Stimulated activated CD8-positive, alpha-beta memory T cell treated with anti-CD3 and anti-CD28 coated beads, Interleukin-7, amount 100 ng/mL, for 4 hours (primary cell): ENCODE data around the gene SRPK3.

Source experiments
- DNase-seq, 2 donors: peaks; one replicate each; pipeline ENCODE4 v3.0.0-alpha.2; 2020; ENCODE audit warnings: low read depth in 2 of 2

The SRPK3 gene

DNA sequence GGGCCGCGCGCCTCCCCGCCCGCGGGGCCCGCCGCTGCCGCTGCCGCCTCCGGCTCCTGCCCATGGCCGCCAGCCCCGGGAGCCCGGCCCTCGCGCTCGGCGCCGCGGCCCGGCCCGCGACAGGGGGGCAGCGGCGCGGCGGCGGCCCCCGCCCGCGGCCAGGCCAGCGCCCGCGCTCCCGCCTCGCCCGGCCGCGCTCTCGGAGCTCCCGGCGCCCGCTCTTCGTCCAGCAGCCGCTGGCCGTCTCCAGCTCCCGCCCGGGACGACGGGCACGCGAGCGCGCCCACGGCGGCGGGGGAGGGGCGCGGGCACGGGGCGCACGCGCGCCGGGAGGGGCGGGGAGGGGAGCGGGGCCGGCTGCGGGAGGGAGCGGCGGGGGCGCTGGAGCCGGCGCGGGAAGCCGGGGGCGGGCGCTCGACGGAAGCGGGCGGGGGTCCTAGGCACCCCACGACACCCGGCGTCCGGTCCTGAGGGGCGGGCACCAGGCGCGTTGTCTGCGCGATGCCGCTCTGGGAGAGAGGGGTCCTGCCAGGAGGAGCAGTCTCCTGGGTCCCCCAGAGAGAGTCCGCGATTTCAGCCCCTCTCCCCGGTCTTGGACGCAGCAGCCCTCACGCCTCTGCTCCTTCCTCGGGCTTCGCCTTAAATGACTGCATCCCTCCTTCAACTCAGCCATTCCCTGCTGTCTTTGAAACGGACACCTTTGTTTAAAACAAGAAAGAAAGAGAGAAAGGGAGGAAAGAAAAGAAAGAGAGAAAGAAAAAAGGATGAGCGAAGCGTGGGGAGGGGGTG, 50.0 kb downstream of the SRPK3 start:
- no peak for DNase-seq

DNA sequence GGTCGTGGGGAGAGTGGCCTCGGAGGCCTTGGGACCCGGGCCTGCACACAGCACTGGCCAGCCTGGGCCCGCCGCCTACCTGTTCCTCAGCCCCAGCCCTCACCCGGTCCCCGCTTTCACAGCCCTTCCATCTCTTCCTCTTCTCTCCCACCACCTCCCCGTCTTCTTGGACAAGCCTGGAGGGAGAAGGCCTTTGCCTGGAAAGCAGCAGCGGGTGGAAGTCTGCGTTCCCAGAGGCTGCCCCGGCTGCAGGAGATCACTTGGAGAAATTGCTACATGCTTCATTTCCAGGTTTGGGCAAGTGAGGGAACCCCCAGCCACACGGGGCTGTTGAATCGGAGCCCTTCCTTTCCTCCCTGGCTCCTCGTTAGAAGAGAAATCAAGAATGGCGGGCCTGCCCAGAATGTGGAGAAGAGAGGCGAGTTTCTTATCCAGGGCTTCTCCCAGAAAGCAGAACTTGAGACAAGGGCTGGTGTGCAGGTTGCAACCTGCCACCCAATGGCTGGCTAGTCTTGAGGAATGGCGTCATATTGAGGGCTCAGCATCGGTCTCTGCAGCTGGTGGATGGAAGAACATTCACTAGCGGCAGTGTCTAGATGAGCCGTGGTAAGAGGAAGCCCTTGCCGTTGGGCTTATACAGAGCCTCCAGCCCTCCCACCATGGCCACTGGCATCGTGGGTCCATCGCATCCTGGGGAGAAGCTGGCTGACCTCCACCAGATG, 50.7 kb downstream of the SRPK3 start:
- DNase-seq, result no peak

DNA sequence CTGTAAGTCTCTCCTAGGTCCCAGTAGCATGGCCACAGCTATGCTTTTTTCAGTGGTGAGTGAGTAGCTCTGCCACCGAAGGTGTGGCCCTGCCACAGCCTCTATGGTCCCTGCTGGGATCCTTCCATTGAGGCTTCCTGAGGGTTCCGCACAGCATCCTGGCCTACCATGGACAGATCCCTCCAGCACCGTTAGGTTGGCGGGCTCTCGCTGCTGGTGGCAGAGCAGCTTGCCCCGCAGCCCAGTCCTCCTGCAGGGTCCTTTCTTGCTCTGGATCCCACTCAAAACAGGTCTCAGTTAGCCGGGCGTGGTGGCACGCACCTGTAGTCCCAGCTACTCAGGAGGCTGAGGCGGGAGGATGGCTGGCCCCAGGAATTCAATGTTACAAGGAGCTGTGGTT, 51.9 kb downstream of the SRPK3 start:
- no peak for DNase-seq
